GM13976 (cell line): Measurements from ENCODE around the gene ZNF532.

ENCODE experiments used
- DNase-seq: peaks from one replicate; pipeline ENCODE4 v3.0.0; 2012; ENCODE audit warnings: low spot score
- in situ Hi-C: fragments of 300-500 bp; cut with MboI; formaldehyde crosslinking; loops from one replicate; pipeline ENCODE4 v1.12.0; 2022; ENCODE audit warnings: low sequenced_read_pairs, mixed read lengths, inconsistent platforms; ENCODE audit not compliant: unreplicated experiment
- TF ChIP-seq, protein P1 (sequence below): IDR thresholded peaks from 2 replicates; pipeline ENCODE4 v1.5.1; 2012; ENCODE audit warnings: borderline replicate concordance, mild to moderate bottlenecking; ENCODE audit not compliant: insufficient read depth; ENCODE audit errors: extremely low read depth, missing control alignments, control extremely low read depth

Gene ZNF532

GRCh38 chr18:58928386-58928785, 63.7 kb downstream of the ZNF532 start:
- in situ Hi-C loops = no loop called here
- TF ChIP-seq, protein P1, sequence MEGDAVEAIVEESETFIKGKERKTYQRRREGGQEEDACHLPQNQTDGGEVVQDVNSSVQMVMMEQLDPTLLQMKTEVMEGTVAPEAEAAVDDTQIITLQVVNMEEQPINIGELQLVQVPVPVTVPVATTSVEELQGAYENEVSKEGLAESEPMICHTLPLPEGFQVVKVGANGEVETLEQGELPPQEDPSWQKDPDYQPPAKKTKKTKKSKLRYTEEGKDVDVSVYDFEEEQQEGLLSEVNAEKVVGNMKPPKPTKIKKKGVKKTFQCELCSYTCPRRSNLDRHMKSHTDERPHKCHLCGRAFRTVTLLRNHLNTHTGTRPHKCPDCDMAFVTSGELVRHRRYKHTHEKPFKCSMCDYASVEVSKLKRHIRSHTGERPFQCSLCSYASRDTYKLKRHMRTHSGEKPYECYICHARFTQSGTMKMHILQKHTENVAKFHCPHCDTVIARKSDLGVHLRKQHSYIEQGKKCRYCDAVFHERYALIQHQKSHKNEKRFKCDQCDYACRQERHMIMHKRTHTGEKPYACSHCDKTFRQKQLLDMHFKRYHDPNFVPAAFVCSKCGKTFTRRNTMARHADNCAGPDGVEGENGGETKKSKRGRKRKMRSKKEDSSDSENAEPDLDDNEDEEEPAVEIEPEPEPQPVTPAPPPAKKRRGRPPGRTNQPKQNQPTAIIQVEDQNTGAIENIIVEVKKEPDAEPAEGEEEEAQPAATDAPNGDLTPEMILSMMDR = no peak
- no peak for DNase-seq

DNA sequence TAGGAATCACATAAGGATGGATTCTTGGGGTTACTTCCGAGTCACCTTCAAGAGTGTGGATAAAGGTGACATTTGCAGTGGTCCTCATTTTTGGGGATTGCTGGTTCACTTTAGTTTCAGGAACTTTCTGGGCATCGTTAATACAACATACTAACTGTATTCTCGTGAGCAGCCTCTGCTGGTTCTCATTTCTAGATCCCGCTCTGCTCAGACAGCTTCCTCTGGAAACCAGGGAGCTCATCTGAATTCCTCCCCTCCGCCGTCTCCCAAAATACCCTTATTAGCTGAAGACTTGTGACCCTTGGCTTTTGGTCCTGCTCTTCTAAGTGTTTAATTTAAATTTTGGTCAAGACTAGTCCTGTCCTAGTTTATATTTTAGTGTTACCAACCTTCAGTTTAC, 64.5 kb downstream of the ZNF532 start:
- DNase-seq = no peak
- in situ Hi-C loops = no loop called here
- TF ChIP-seq, protein P1 = no peak

- TF ChIP-seq, protein P1 = no peak
- in situ Hi-C loops = no loop called here
- DNase-seq = no peak
Measured at GRCh38 chr18:58934356-58934755, 69.7 kb downstream of the ZNF532 start.

DNA sequence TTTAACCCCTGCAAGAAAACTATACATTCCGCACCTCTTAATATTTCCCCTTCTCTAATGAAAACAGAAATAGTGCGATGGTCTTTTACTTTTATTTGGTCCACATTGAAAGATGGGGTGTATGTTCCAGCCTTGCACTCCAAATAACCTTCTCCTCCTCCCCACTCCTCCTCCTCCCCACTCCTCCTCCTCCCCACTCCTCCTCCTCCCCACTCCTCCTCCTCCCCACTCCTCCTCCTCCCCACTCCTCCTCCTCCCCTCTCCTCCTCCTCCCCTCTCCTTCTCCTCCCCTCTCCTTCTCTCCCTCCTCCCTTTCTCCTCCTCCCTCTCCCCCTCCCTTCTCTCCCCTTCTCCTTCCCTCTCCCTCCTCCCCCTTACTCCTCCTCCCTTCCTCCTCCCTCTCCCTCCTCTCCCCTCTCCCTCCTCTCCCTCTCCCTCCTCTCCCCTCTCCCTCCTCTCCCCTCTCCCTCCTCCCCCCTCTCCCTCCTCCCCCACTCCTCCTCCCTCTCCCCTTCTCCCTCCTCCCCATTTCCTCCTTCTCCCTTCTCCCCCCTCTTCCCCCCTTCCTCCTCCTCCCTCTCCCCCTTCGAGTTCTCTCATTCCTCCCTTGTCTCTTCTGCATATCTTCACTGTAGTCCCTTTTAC, 70.4 kb downstream of the ZNF532 start:
- TF ChIP-seq, protein P1 = no peak
- in situ Hi-C loops = no loop called here
- DNase-seq = no peak

GRCh38 chr18:58937071-58937886, 72.6 kb downstream of the ZNF532 start:
- in situ Hi-C loops = no loop called here
- no peak for DNase-seq
- TF ChIP-seq, protein P1 = no peak

DNA sequence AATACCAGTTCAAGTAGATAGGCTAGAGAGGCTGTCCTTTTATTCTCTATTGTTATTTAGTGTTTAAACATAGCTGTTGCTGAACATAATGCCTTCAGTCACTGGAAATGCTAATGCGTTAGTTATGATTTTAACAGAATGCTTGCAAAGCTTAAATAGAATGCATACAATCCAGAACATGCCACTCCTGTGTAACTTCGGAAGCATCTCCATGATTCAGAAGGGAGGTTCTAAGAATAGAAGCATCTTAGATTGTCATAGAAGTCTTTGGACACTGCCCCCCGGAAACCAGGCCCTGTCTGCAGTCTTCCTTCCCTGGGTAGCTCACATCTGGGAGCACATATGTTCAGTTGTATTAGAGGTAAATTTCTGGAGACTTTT, 73.2 kb downstream of the ZNF532 start:
- TF ChIP-seq, protein P1 = no peak
- DNase-seq = no peak
- in situ Hi-C loops = no loop called here
